ENCODE results near the gene AIPL1. TPM values are rescaled to one million over a fixed set of nuclear protein-coding genes. Genes with fewer than 3 reads are reported as not detected.

AIPL1 gene
- total and polyA plus RNA-seq, 2 experiments from 2014 or later: 0.17 to 0.24 TPM

DNA sequence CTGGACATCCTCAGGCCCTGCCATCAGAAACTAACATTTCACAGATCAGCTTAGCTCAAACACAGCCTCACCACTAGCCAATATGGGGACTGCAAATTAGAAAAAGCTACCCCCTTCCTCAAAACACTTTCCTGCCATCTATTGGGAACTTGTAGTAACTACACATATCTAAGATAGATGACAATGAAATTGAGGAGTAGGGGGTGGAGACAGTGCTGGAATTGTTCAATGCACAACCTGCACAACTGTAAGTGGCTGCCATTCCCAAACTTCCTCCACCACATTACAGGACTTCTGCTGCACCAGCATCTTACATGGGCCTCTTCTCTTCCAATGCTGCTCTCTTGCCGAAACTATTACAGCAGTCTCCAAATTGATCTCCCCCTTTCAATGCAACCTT, 21.9 kb downstream of the AIPL1 start:
- H3K27ac ChIP-seq (ENCODE audit: low read depth): no peak overlapping the region
- H3K27me3 Mint-ChIP-seq (ENCODE audit: insufficient read depth, low read depth, poor library complexity): peaks cover 2% of the 10 kb centered on the region
- TF ChIP-seq, protein P1, sequence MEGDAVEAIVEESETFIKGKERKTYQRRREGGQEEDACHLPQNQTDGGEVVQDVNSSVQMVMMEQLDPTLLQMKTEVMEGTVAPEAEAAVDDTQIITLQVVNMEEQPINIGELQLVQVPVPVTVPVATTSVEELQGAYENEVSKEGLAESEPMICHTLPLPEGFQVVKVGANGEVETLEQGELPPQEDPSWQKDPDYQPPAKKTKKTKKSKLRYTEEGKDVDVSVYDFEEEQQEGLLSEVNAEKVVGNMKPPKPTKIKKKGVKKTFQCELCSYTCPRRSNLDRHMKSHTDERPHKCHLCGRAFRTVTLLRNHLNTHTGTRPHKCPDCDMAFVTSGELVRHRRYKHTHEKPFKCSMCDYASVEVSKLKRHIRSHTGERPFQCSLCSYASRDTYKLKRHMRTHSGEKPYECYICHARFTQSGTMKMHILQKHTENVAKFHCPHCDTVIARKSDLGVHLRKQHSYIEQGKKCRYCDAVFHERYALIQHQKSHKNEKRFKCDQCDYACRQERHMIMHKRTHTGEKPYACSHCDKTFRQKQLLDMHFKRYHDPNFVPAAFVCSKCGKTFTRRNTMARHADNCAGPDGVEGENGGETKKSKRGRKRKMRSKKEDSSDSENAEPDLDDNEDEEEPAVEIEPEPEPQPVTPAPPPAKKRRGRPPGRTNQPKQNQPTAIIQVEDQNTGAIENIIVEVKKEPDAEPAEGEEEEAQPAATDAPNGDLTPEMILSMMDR (conservative IDR thresholded peaks at IDR 0.05; ENCODE audit: low read depth in 2 of 2): peak; percentile 69 to 75
- no peak for TF ChIP-seq STAT1 (IDR thresholded peaks at IDR 0.05; ENCODE audit: unreplicated experiment)
- no peak for TF ChIP-seq POLR2AphosphoS5 (IDR thresholded peaks at IDR 0.05; ENCODE audit: low read depth)
- ATAC-seq (peak; percentile 80), DNase-seq (ENCODE audit: low spot score) (peak; percentile 82)
- H3K4me2 ChIP-seq: no peak overlapping the region
- no peak overlapping the region for H2AFZ ChIP-seq
- H4K20me1 ChIP-seq (replicated peaks; ENCODE audit: insufficient read depth): no peaks in the 10 kb centered on the region
- no peaks in the 10 kb centered on the region for H3F3A ChIP-seq (replicated peaks; ENCODE audit: low read depth)
- no peaks in the 10 kb centered on the region for H3K9me2 ChIP-seq (ENCODE audit: insufficient read depth)
- H3K4me1 Mint-ChIP-seq: no peaks in the 10 kb centered on the region
- no peak overlapping the region for H3K4me3 Mint-ChIP-seq
- no peak overlapping the region for H3K4me3 ChIP-seq
- no peaks in the 10 kb centered on the region for H3K27me3 ChIP-seq (ENCODE audit: insufficient read depth)
- no peaks in the 10 kb centered on the region for H3K79me2 ChIP-seq (replicated peaks; ENCODE audit: insufficient read depth)
- peaks cover 3% of the 10 kb centered on the region; the same call in 1 of the 3 replicates for H3K9me3 Mint-ChIP-seq
- no peaks in the 10 kb centered on the region for H3K4me1 ChIP-seq (ENCODE audit: insufficient read depth)
- H3K36me3 ChIP-seq (ENCODE audit: insufficient read depth): no peaks in the 10 kb centered on the region
- H3K27ac Mint-ChIP-seq: no peak overlapping the region
- H3K36me3 Mint-ChIP-seq (ENCODE audit: low read depth): no peaks in the 10 kb centered on the region

DNA sequence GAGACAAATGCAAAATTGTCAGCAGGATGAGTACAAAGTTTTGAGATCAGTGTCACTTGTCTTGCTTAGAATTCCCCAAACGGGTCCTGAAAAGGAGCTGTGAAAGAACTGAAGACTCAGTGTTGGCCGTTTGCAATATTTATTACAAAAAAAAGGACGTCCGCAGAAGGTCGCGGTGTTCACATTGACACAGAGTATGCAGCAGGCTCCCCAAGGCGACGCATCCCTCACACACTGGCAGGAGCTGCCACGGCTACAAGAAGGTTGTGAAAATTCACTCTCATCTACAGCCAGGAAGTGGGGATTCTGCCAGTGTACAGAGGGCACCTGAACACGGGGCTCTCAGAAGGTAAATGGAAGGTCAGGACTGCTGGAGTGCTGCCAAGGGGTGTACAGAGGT, 26.2 kb downstream of the AIPL1 start:
- H3K27me3 Mint-ChIP-seq (ENCODE audit: insufficient read depth, low read depth, poor library complexity): peaks cover 4% of the 10 kb centered on the region
- Histone ChIP-seq H2AFZ (peak overlapping the region; percentile 14; the same call in 1 of the 2 replicates), H3K36me3 (ENCODE audit: insufficient read depth) (no peaks in the 10 kb centered on the region), H3K27me3 (ENCODE audit: insufficient read depth) (no peaks in the 10 kb centered on the region), H3F3A (replicated peaks; ENCODE audit: low read depth) (no peaks in the 10 kb centered on the region), H4K20me1 (replicated peaks; ENCODE audit: insufficient read depth) (no peaks in the 10 kb centered on the region), H3K9me2 (ENCODE audit: insufficient read depth) (no peaks in the 10 kb centered on the region), H3K27ac (ENCODE audit: low read depth) (no peak overlapping the region), H3K4me1 (ENCODE audit: insufficient read depth) (no peaks in the 10 kb centered on the region), H3K4me2 (no peak overlapping the region), H3K4me3 (no peak overlapping the region), H3K79me2 (replicated peaks; ENCODE audit: insufficient read depth) (no peaks in the 10 kb centered on the region)
- no peak for DNase-seq (ENCODE audit: low spot score)
- ATAC-seq: no peak
- H3K4me1 Mint-ChIP-seq: peaks cover 2% of the 10 kb centered on the region; the same call in 2 of the 3 replicates
- no peak overlapping the region for H3K27ac Mint-ChIP-seq
- H3K36me3 Mint-ChIP-seq (ENCODE audit: low read depth): no peaks in the 10 kb centered on the region
- H3K4me3 Mint-ChIP-seq: no peak overlapping the region
- peaks cover 3% of the 10 kb centered on the region; the same call in 1 of the 3 replicates for H3K9me3 Mint-ChIP-seq
- TF ChIP-seq EZH2 (IDR thresholded peaks at IDR 0.05; ENCODE audit: low read depth, unreplicated experiment) (no peak), CREB1 (CRISPR knock-in tag; IDR thresholded peaks at IDR 0.05; ENCODE audit: low read depth) (no peak), ZNF331 (CRISPR knock-in tag; IDR thresholded peaks at IDR 0.05; ENCODE audit: low read depth) (no peak), NANOG (IDR thresholded peaks at IDR 0.05; ENCODE audit: borderline replicate concordance) (no peak), STAT1 (IDR thresholded peaks at IDR 0.05; ENCODE audit: unreplicated experiment) (no peak)
- TF ChIP-seq, protein P2, sequence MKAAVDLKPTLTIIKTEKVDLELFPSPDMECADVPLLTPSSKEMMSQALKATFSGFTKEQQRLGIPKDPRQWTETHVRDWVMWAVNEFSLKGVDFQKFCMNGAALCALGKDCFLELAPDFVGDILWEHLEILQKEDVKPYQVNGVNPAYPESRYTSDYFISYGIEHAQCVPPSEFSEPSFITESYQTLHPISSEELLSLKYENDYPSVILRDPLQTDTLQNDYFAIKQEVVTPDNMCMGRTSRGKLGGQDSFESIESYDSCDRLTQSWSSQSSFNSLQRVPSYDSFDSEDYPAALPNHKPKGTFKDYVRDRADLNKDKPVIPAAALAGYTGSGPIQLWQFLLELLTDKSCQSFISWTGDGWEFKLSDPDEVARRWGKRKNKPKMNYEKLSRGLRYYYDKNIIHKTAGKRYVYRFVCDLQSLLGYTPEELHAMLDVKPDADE (IDR thresholded peaks at IDR 0.05): no peak
- TF ChIP-seq, protein P3, sequence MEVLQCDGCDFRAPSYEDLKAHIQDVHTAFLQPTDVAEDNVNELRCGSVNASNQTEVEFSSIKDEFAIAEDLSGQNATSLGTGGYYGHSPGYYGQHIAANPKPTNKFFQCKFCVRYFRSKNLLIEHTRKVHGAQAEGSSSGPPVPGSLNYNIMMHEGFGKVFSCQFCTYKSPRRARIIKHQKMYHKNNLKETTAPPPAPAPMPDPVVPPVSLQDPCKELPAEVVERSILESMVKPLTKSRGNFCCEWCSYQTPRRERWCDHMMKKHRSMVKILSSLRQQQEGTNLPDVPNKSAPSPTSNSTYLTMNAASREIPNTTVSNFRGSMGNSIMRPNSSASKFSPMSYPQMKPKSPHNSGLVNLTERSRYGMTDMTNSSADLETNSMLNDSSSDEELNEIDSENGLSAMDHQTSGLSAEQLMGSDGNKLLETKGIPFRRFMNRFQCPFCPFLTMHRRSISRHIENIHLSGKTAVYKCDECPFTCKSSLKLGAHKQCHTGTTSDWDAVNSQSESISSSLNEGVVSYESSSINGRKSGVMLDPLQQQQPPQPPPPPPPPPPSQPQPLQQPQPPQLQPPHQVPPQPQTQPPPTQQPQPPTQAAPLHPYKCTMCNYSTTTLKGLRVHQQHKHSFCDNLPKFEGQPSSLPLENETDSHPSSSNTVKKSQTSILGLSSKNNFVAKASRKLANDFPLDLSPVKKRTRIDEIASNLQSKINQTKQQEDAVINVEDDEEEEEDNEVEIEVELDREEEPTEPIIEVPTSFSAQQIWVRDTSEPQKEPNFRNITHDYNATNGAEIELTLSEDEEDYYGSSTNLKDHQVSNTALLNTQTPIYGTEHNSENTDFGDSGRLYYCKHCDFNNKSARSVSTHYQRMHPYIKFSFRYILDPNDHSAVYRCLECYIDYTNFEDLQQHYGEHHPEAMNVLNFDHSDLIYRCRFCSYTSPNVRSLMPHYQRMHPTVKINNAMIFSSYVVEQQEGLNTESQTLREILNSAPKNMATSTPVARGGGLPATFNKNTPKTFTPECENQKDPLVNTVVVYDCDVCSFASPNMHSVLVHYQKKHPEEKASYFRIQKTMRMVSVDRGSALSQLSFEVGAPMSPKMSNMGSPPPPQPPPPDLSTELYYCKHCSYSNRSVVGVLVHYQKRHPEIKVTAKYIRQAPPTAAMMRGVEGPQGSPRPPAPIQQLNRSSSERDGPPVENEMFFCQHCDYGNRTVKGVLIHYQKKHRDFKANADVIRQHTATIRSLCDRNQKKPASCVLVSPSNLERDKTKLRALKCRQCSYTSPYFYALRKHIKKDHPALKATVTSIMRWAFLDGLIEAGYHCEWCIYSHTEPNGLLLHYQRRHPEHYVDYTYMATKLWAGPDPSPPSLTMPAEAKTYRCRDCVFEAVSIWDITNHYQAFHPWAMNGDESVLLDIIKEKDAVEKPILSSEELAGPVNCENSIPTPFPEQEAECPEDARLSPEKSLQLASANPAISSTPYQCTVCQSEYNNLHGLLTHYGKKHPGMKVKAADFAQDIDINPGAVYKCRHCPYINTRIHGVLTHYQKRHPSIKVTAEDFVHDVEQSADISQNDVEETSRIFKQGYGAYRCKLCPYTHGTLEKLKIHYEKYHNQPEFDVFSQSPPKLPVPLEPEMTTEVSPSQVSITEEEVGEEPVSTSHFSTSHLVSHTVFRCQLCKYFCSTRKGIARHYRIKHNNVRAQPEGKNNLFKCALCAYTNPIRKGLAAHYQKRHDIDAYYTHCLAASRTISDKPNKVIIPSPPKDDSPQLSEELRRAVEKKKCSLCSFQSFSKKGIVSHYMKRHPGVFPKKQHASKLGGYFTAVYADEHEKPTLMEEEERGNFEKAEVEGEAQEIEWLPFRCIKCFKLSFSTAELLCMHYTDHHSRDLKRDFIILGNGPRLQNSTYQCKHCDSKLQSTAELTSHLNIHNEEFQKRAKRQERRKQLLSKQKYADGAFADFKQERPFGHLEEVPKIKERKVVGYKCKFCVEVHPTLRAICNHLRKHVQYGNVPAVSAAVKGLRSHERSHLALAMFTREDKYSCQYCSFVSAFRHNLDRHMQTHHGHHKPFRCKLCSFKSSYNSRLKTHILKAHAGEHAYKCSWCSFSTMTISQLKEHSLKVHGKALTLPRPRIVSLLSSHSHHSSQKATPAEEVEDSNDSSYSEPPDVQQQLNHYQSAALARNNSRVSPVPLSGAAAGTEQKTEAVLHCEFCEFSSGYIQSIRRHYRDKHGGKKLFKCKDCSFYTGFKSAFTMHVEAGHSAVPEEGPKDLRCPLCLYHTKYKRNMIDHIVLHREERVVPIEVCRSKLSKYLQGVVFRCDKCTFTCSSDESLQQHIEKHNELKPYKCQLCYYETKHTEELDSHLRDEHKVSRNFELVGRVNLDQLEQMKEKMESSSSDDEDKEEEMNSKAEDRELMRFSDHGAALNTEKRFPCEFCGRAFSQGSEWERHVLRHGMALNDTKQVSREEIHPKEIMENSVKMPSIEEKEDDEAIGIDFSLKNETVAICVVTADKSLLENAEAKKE (CRISPR knock-in tag; IDR thresholded peaks at IDR 0.05): no peak
